ENCODE measurements around the gene NFYC.

DNA sequence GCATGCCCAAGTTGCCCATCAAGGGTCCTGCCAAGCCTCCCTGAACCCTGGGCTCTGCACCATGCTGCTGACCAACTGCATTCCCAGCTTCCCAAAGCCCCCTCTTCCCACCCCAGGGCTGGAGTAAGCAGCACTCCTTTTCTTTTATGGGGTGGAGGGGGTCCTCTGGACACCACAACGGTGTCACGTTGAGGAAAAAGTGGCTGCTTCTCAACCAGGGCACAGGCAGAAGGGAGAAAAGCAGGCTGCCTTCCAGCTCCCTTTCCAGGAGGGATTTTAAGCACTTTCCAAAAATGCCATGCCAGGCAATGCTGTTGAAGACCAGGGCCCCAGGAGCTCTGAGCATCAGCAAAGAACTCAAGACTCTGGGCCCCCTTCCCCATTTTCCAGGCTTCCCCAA lies 26.7 kb upstream of the NFYC start:
- TF ChIP-seq SPI1 (IDR thresholded peaks at IDR 0.05; ENCODE audit: low read depth, low read length): no peak
- TF ChIP-seq POLR2A (IDR thresholded peaks at IDR 0.05; ENCODE audit: low read depth, low read length): no peak
- no peak for TF ChIP-seq TAF1 (IDR thresholded peaks at IDR 0.05; ENCODE audit: low read depth, low read length)
- TF ChIP-seq POLR2AphosphoS5 (IDR thresholded peaks at IDR 0.05; ENCODE audit: low read depth, low read length): no peak
- TF ChIP-seq PAX5 (IDR thresholded peaks at IDR 0.05; ENCODE audit: insufficient read depth, low read length, severe bottlenecking): no peak
- no peak for TF ChIP-seq POU2F2 (IDR thresholded peaks at IDR 0.05; ENCODE audit: low read depth, low read length)
